K562 (cell line): Measurements from ENCODE around the gene KIZ. TPM values are rescaled to one million over a fixed set of nuclear protein-coding genes. Genes with fewer than 3 reads are reported as not detected.

Source experiments
- ATF7 ChIP-seq: fragments of 450-650 bp; IDR thresholded peaks from 2 replicates; pipeline ENCODE4 v1.7.1; 2014; ENCODE audit warnings: mild to moderate bottlenecking, moderate library complexity
- ETS2 ChIP-seq: IDR thresholded peaks from 2 replicates; pipeline ENCODE4 v1.6.1; 2016; ENCODE audit warnings: borderline replicate concordance, missing genetic modification characterization, mild to moderate bottlenecking, moderate library complexity, missing compliant biosample characterization; ENCODE audit not compliant: poor library complexity, severe bottlenecking
- HCFC1 ChIP-seq: IDR thresholded peaks from 2 replicates; pipeline ENCODE4 v1.6.1; 2012; ENCODE audit warnings: low read depth, low read length, improper control_type of control experiment
- PRPF4 ChIP-seq: fragments of 200-400 bp; formaldehyde crosslinking; IDR thresholded peaks from one replicate; pipeline ENCODE4 v1.6.1; 2017; ENCODE audit warnings: low read length, low read depth, mild to moderate bottlenecking; ENCODE audit not compliant: insufficient read depth, poor library complexity, severe bottlenecking
- REST ChIP-seq, 2 experiments: fragments of 450-650 bp; formaldehyde crosslinking in 1 of 2; IDR thresholded peaks; 2 replicates each; pipeline versions ENCODE4 v1.4.0 to v1.6.1; 2014 to 2020; ENCODE audit warnings: mild to moderate bottlenecking in 2 of 2, borderline replicate concordance in 1 of 2, low read depth in 1 of 2
- SETDB1 ChIP-seq: IDR thresholded peaks from one replicate; pipeline ENCODE4 v1.6.1; 2012; ENCODE audit warnings: low read length, control low read depth, inconsistent platforms
- ZNF282 ChIP-seq: sonication (generic); formaldehyde crosslinking; IDR thresholded peaks from 2 replicates; pipeline ENCODE4 v1.8.1; 2023; ENCODE audit warnings: missing genetic modification reagents
- polyA plus RNA-seq, 8 experiments: library from polyadenylated mRNA; depleted of rRNA in 4 of 8; stranded (reverse) in 5 of 8; unstranded in 3 of 8; fragments of >200 nt; fragmentation: Nextera tagmentation in 2 of 8; fragmentation: Illumina TruSeq in 1 of 8; extraction: Ambion mirVana in 2 of 8; extraction: Trizol in 1 of 8; gene quantifications; 2 replicates each; pipeline versions ENCODE4 v1.2.1 to v1.2.3, GENCODE V29; 2011 to 2014; ENCODE audit warnings: inconsistent platforms in 1 of 8, missing spikeins in 1 of 8
- total RNA-seq, 7 experiments: library from RNA; depleted of rRNA in 6 of 7; stranded (reverse); fragments of >200 nt in 6 of 7; fragmentation: Illumina TruSeq in 2 of 7; extraction: Trizol in 2 of 7; gene quantifications; 2 replicates each; pipeline versions ENCODE4 v1.2.1 to v1.2.3, GENCODE V29; 2011 to 2021; ENCODE audit warnings: low replicate concordance in 1 of 7
- TF ChIP-seq, protein P1 (sequence below): fragments of 450-650 bp; IDR thresholded peaks from 2 replicates; pipeline ENCODE4 v1.6.1; 2016; ENCODE audit warnings: low read depth, mild to moderate bottlenecking, moderate library complexity

Gene KIZ
- total and polyA plus RNA-seq, 9 of the 15 experiments (the other 6 are each of a cell fraction or from before 2014, with no cell fraction given): 4.9 to 21.1 (median 13.5) TPM

DNA sequence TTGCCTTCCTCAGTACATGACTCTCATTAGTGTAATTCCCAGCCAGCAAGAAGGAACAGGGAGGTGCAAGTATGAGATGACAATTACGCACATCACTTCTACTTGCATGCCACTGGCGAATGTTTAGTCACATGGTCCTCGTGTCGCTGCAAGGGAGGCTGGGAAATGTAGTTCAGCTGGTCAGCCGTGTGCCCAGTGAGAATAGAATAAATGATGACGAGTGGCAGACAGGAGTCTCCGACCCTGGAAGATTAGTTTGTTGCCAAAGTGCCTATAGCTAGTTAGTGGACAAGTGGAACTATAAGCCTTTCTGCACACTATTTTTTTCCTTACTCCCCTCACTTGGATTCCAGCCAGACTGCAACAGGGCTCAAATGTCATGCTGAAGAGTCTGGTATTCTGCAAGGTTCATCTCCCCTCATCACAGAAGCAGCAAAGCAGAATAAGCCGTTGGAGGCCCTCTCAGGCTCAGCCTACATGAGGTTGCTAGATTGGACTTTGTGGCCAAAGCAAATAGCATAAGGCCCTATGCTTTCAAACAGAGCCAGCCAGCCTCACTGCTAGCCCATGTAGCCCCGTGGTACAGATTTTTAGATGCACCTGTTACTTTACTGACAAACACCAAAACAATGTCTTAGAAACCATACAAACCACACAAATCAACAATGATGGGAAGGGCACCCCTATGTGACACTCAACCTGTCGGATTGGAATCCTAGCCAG is 29.4 kb upstream of the KIZ start (continued):
- TF ChIP-seq REST (IDR thresholded peaks at IDR 0.05; ENCODE audit: borderline replicate concordance) (0 out of 2 replicates have a peak, but pooled peaks have one; percentile 8), REST (CRISPR knock-in tag; IDR thresholded peaks at IDR 0.05; ENCODE audit: low read depth) (no peak), HCFC1 (peak; percentile 92), SETDB1 (no peak), ZNF282 (CRISPR knock-in tag) (no peak), PRPF4 (no peak), ETS2 (no peak), ATF7 (0 out of 2 replicates have a peak, but pooled peaks have one; percentile 46)
- TF ChIP-seq, protein P1, sequence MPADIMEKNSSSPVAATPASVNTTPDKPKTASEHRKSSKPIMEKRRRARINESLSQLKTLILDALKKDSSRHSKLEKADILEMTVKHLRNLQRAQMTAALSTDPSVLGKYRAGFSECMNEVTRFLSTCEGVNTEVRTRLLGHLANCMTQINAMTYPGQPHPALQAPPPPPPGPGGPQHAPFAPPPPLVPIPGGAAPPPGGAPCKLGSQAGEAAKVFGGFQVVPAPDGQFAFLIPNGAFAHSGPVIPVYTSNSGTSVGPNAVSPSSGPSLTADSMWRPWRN: no peak
